Heart left ventricle (tissue), 13 donors: ENCODE measurements around the gene CFTR.

Experiments
- CTCF ChIP-seq, 12 donors: fragments of 200-600 bp; sonication (generic) in 4 of 12; IDR thresholded peaks; one replicate each; pipeline versions ENCODE4 v1.5.0 to v1.8.0; 2018 to 2022; ENCODE audit warnings: antibody characterized with exemption in 12 of 12, mild to moderate bottlenecking in 5 of 12
- POLR2A ChIP-seq, 2 donors: fragments of 450-650 bp; IDR thresholded peaks; one replicate each; pipeline ENCODE4 v1.6.1; 2017; ENCODE audit warnings: antibody characterized with exemption in 2 of 2, mild to moderate bottlenecking in 2 of 2, moderate library complexity in 2 of 2
- donor health status: ischemic (EF 13 %, LVEDD 7.1; RV severe dilation, severe dysfunction).
- donor health status: DM: no; HTN: yes; CAD: no.
- donor health status: DM: no; HTN: no; CAD: no.
- donor health status: ischemic (EF 25% LVEDD 6.9; RV normal size, moderate dysfunction).
- donor health status: ischemic (EF 25% LVEDD 5.7; RV mildly dilated, moderate dysfunction).
- donor health status: ischemic (EF 35%, LVEDD 5.7; RV mildly dilated, moderate dysfunction).
- donor health status: nonischemic (EF 11% LVEDD 7.7; RV severe dilation, severe dysfunction).
- donor health status: DM: yes; HTN: yes; CAD: no.
- donor health status: PGD.
- donor health status: ischemic (EF 29% LVEDD 5.4; RV normal size, mild dysfunction).
- donor health status: nonischemic (EF 23%, LVEDD 6.1; RV moderate dilation, normal function).

DNA sequence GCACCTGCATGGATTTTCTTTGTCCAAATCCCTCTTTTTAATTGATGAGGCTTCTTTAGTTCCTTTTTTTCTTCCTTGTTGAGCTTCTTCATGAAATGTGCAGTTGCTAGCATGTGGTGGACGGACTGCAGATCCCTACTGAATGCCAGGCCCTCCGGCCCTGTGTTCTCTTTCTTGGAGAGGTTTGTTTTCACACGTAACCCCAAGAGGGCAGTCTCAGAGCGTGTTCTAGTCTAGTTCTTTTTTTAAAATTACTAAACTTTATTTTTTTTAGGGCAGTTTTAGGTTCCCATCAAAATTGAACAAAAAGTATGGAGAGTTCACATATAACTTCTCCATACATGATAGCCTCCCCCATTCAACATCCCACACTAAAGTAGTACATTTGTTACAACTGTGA, 190.0 kb downstream of the CFTR start:
- TF ChIP-seq CTCF (IDR thresholded peaks at IDR 0.05) (no peak), POLR2A (IDR thresholded peaks at IDR 0.05) (no peak)
